Loucy (cell line): Measurements from ENCODE around the gene UBE4B.

Source experiments
- EZH2phosphoT487 ChIP-seq: fragments of 200-600 bp; IDR thresholded peaks from 2 replicates; pipeline ENCODE4 v1.6.1; 2018; ENCODE audit warnings: antibody characterized with exemption, mild to moderate bottlenecking, moderate library complexity, borderline replicate concordance
- TF ChIP-seq, protein P1 (sequence below): fragments of 200-600 bp; sonication (generic); conservative IDR thresholded peaks from 2 replicates; pipeline ENCODE4 v1.5.1; 2014; ENCODE audit warnings: mild to moderate bottlenecking, antibody characterized with exemption, low read length

- TF ChIP-seq, protein P1, sequence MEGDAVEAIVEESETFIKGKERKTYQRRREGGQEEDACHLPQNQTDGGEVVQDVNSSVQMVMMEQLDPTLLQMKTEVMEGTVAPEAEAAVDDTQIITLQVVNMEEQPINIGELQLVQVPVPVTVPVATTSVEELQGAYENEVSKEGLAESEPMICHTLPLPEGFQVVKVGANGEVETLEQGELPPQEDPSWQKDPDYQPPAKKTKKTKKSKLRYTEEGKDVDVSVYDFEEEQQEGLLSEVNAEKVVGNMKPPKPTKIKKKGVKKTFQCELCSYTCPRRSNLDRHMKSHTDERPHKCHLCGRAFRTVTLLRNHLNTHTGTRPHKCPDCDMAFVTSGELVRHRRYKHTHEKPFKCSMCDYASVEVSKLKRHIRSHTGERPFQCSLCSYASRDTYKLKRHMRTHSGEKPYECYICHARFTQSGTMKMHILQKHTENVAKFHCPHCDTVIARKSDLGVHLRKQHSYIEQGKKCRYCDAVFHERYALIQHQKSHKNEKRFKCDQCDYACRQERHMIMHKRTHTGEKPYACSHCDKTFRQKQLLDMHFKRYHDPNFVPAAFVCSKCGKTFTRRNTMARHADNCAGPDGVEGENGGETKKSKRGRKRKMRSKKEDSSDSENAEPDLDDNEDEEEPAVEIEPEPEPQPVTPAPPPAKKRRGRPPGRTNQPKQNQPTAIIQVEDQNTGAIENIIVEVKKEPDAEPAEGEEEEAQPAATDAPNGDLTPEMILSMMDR = no peak
- no peak for TF ChIP-seq EZH2phosphoT487
Observed at GRCh38 chr1:10082785-10083479, 50.2 kb downstream of the UBE4B start.
